H1 (cell line): ENCODE data around the gene ARHGEF1. TPM values are rescaled to one million over a fixed set of nuclear protein-coding genes. Genes with fewer than 3 reads are reported as not detected.

Experiments used
- CREB1 ChIP-seq: IDR thresholded peaks from 2 replicates; pipeline ENCODE4 v1.6.1; 2012; ENCODE audit warnings: inconsistent platforms
- CTCF ChIP-seq, 3 experiments: IDR thresholded peaks; 1 replicate in 2 of 3; 2 replicates in 1 of 3; pipeline versions ENCODE4 v1.5.1 to v1.6.1; 2011; ENCODE audit warnings: low read length in 3 of 3, mild to moderate bottlenecking in 3 of 3, inconsistent platforms in 2 of 3, low read depth in 1 of 3, moderate library complexity in 1 of 3; ENCODE audit not compliant: insufficient read depth in 1 of 3; ENCODE audit errors: control extremely low read depth in 1 of 3
- E2F6 ChIP-seq: IDR thresholded peaks from 2 replicates; pipeline ENCODE4 v1.6.1; 2012; ENCODE audit warnings: inconsistent platforms
- EZH2 ChIP-seq: fragments of 200-600 bp; sonication (generic); IDR thresholded peaks from 2 replicates; pipeline ENCODE4 v1.7.1; 2012; ENCODE audit warnings: low read depth, mild to moderate bottlenecking, moderate library complexity, low read length, inconsistent platforms; ENCODE audit not compliant: severe bottlenecking
- FOSL1 ChIP-seq: IDR thresholded peaks from 2 replicates; pipeline ENCODE4 v1.6.1; 2011; ENCODE audit warnings: mild to moderate bottlenecking, low read depth, low read length, moderate library complexity; ENCODE audit not compliant: insufficient read depth
- GABPA ChIP-seq: IDR thresholded peaks from 2 replicates; pipeline ENCODE4 v1.6.1; 2011; ENCODE audit warnings: mild to moderate bottlenecking, low read length, moderate library complexity, borderline replicate concordance; ENCODE audit not compliant: insufficient read depth
- HDAC6 ChIP-seq: IDR thresholded peaks from one replicate; pipeline ENCODE4 v1.7.1; 2012; ENCODE audit warnings: low read depth, mild to moderate bottlenecking, inconsistent platforms, low read length, moderate library complexity
- KDM1A ChIP-seq: fragments of 200-600, 300-600 bp; sonication (generic); IDR thresholded peaks from 2 replicates; pipeline ENCODE4 v1.7.1; 2016; ENCODE audit warnings: mild to moderate bottlenecking, low read length, borderline replicate concordance
- MAX ChIP-seq: IDR thresholded peaks from 2 replicates; pipeline ENCODE4 v1.6.1; 2012; ENCODE audit warnings: inconsistent platforms
- NANOG ChIP-seq: IDR thresholded peaks from 2 replicates; pipeline ENCODE4 v1.6.1; 2011; ENCODE audit warnings: low read length, low read depth, mild to moderate bottlenecking, inconsistent platforms; ENCODE audit not compliant: insufficient read depth, poor library complexity, severe bottlenecking
- POU5F1 ChIP-seq: IDR thresholded peaks from 2 replicates; pipeline ENCODE4 v1.6.1; 2011; ENCODE audit warnings: low read depth, mild to moderate bottlenecking, low read length, moderate library complexity
- RAD21 ChIP-seq, 2 experiments: IDR thresholded peaks in 1 of 2; conservative IDR thresholded peaks in 1 of 2; 2 replicates each; pipeline ENCODE4 v1.6.1; 2011; ENCODE audit warnings: low read depth in 2 of 2, low read length in 2 of 2, improper control_type of control experiment in 1 of 2, inconsistent platforms in 1 of 2, mild to moderate bottlenecking in 1 of 2, moderate library complexity in 1 of 2
- RXRA ChIP-seq: IDR thresholded peaks from 2 replicates; pipeline ENCODE4 v1.6.1; 2011; ENCODE audit warnings: low read depth, mild to moderate bottlenecking, low read length, moderate library complexity; ENCODE audit not compliant: insufficient read depth
- SIN3A ChIP-seq, 2 experiments: IDR thresholded peaks in 1 of 2; conservative IDR thresholded peaks in 1 of 2; 2 replicates each; pipeline ENCODE4 v1.6.1; 2011 to 2012; ENCODE audit warnings: low read length in 2 of 2, improper control_type of control experiment in 1 of 2, low read depth in 1 of 2, mild to moderate bottlenecking in 1 of 2
- SUZ12 ChIP-seq: fragments of 200-600 bp; sonication (generic); IDR thresholded peaks from 2 replicates; pipeline ENCODE4 v1.6.1; 2012; ENCODE audit warnings: mild to moderate bottlenecking, inconsistent platforms, low read length, moderate library complexity, mixed read lengths
- TEAD4 ChIP-seq: IDR thresholded peaks from 2 replicates; pipeline ENCODE4 v1.6.1; 2012; ENCODE audit warnings: low read depth, low read length, inconsistent platforms, mixed read lengths
- polyA plus RNA-seq, 7 experiments: library from polyadenylated mRNA; depleted of rRNA in 3 of 7; stranded (reverse) in 5 of 7; unstranded in 2 of 7; fragments of >200 nt in 5 of 7; fragments of 200-250 nt in 2 of 7; gene quantifications; 1 replicate in 5 of 7; 2 replicates in 1 of 7; 4 replicates in 1 of 7; pipeline versions ENCODE4 v1.2.1 to v1.2.3, GENCODE V29; 2011 to 2013; ENCODE audit warnings: missing spikeins in 2 of 7, mixed read lengths in 2 of 7
- total RNA-seq: library from RNA; stranded (reverse); fragmentation: NEBNext Ultra II Directional; extraction: Animal tissue kit (Norgen Biotek cat#: 25700); gene quantifications from 2 replicates; pipeline ENCODE4 v1.2.1, GENCODE V29; 2021

Gene ARHGEF1
- total and polyA plus RNA-seq, 2 of the 8 experiments (the other 6 are each of a cell fraction or from before 2014, with no cell fraction given) = 23.0 to 49.0 TPM

- TF ChIP-seq CTCF (IDR thresholded peaks at IDR 0.05; ENCODE audit: control extremely low read depth in 1 of 3, insufficient read depth in 1 of 3, low read depth in 1 of 3, low read length in 3 of 3) (no peak), RAD21 (IDR thresholded peaks at IDR 0.05 in 1 of 2, conservative IDR thresholded peaks at IDR 0.05 in 1 of 2; ENCODE audit: low read depth in 2 of 2, low read length in 2 of 2) (no peak), TEAD4 (no peak), RXRA (no peak), E2F6 (no peak), FOSL1 (no peak), KDM1A (no peak), MAX (no peak), NANOG (no peak), SUZ12 (peak; percentile 90), GABPA (no peak), EZH2 (peak; percentile 87), POU5F1 (no peak), CREB1 (no peak), HDAC6 (no peak), SIN3A (conservative IDR thresholded peaks at IDR 0.05 in 1 of 2, IDR thresholded peaks at IDR 0.05 in 1 of 2; ENCODE audit: low read depth in 1 of 2, low read length in 2 of 2) (no peak)
These were observed 29.1 kb downstream of the ARHGEF1 start (continued) for GRCh38 chr19:41911889-41912731.
